ENCODE results near the gene EDN1. TPM values are rescaled to one million over a fixed set of nuclear protein-coding genes. Genes with fewer than 3 reads are reported as not detected.
A peak's percentile ranks its signal among the peaks of the same experiment; 100 is the strongest.

EDN1 gene
- total and polyA plus RNA-seq, 5 donors from 2014 or later: 1.1 TPM; not detected in 4

DNA sequence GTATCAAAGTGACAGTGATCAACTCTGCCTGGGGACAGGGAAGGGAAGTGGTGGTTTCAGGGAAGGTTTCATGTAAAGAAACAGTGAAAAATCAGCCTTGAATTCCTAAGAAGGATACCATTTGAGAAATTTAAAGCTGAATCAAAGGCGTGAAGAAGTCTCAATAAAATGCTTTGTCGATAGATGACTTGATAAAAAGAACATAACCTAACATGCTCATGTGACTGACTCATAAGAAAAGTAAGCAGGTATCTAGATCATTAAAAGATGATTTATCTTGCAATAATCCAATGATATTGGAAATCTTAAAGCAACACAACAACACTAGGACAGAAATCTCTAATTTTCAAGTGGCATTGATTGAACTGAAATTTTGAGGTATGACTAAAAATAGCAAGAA is 14.3 kb downstream of the EDN1 start:
- H3K27ac Mint-ChIP-seq: peak overlapping the region in 1 of 3 donors; percentile 8
- H3K36me3 Mint-ChIP-seq: no peaks in the 10 kb centered on the region
- Histone ChIP-seq H3K9me3 (ENCODE audit: control insufficient read depth in 2 of 2, low read length in 2 of 2) (no peaks in the 10 kb centered on the region), H3K27me3 (ENCODE audit: control insufficient read depth, insufficient read depth, low read length) (peaks cover 8% of the 10 kb centered on the region), H3K4me1 (ENCODE audit: control insufficient read depth, insufficient read depth, low read length, poor library complexity, severe bottlenecking) (no peaks in the 10 kb centered on the region), H3K27ac (ENCODE audit: insufficient read depth, low read length, poor library complexity, severe bottlenecking) (no peak overlapping the region), H3K4me3 (ENCODE audit: low read depth, low read length) (no peak overlapping the region), H3K36me3 (ENCODE audit: control insufficient read depth, insufficient read depth, low read length) (no peaks in the 10 kb centered on the region)
- H3K9me3 Mint-ChIP-seq: no peaks in the 10 kb centered on the region
- H3K4me1 Mint-ChIP-seq: no peaks in the 10 kb centered on the region
- DNase-seq: no peak
- no peak overlapping the region for H3K4me3 Mint-ChIP-seq
- peaks cover 8% of the 10 kb centered on the region for H3K27me3 Mint-ChIP-seq
- no peak for ATAC-seq (ENCODE audit: low read depth in 2 of 2)

DNA sequence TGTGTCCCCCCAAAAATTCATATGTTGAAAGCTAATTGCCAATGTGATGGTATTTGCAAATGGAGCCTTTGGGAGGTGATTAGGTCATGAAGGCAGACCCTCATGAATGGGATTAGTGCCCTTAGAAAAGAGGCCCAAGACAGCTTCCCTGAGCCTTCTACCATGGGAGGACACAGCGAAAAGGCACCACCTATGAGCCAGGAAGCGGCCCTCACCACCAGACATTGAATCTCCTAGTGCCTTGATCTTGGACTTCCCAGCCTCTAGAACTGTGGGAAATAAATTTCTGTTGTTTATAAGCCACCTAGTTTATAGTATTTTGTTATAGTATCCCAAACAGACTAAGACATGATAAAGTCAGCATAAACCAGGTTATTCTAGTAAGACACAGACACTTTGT is 18.9 kb downstream of the EDN1 start:
- no peaks in the 10 kb centered on the region for H3K36me3 ChIP-seq (ENCODE audit: control insufficient read depth, insufficient read depth, low read length)
- H3K4me1 ChIP-seq (ENCODE audit: control insufficient read depth, insufficient read depth, low read length, poor library complexity, severe bottlenecking): no peaks in the 10 kb centered on the region
- DNase-seq (no peak), ATAC-seq (ENCODE audit: low read depth in 2 of 2) (no peak)
- no peaks in the 10 kb centered on the region for H3K9me3 ChIP-seq (ENCODE audit: control insufficient read depth in 2 of 2, low read length in 2 of 2)
- Mint-ChIP-seq H3K36me3 (no peaks in the 10 kb centered on the region), H3K4me1 (no peaks in the 10 kb centered on the region), H3K9me3 (no peaks in the 10 kb centered on the region), H3K27me3 (peaks cover 4% of the 10 kb centered on the region), H3K27ac (no peak overlapping the region), H3K4me3 (no peak overlapping the region)
- peaks cover 6% of the 10 kb centered on the region for H3K27me3 ChIP-seq (ENCODE audit: control insufficient read depth, insufficient read depth, low read length)
- no peak overlapping the region for H3K27ac ChIP-seq (ENCODE audit: insufficient read depth, low read length, poor library complexity, severe bottlenecking)
- no peak overlapping the region for H3K4me3 ChIP-seq (ENCODE audit: low read depth, low read length)

DNA sequence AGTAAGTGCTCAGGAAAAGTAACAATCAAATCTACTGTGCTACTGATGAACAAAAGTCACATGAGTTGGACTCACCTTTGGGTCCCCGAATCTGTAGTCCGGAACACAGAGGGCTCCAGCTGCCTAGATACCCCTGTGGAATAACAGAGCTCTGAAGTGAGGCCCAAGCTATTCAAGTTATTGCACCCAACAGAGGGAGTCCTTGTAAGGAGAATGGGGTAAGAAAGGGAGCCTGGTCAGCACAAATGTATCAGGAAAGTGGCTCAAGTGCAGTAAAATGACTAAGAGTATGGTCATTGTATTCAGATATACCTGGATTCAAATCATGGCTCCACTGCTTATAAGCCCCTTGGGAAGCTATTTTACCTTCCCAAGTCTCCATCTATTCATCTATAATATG is 20.9 kb downstream of the EDN1 start:
- no peaks in the 10 kb centered on the region for H3K36me3 ChIP-seq (ENCODE audit: control insufficient read depth, insufficient read depth, low read length)
- H3K27me3 ChIP-seq (ENCODE audit: control insufficient read depth, insufficient read depth, low read length): peaks cover 5% of the 10 kb centered on the region
- Mint-ChIP-seq H3K4me1 (no peaks in the 10 kb centered on the region), H3K9me3 (peaks cover 0 to 5% (median 0%) of the 10 kb centered on the region in 7 donors), H3K4me3 (no peak overlapping the region), H3K27me3 (peaks cover 8% of the 10 kb centered on the region), H3K36me3 (no peaks in the 10 kb centered on the region), H3K27ac (no peak overlapping the region)
- no peaks in the 10 kb centered on the region for H3K4me1 ChIP-seq (ENCODE audit: control insufficient read depth, insufficient read depth, low read length, poor library complexity, severe bottlenecking)
- no peak for ATAC-seq (ENCODE audit: low read depth in 2 of 2)
- H3K9me3 ChIP-seq (ENCODE audit: control insufficient read depth in 2 of 2, low read length in 2 of 2): no peaks in the 10 kb centered on the region
- no peak for DNase-seq
- H3K27ac ChIP-seq (ENCODE audit: insufficient read depth, low read length, poor library complexity, severe bottlenecking): no peak overlapping the region
- no peak overlapping the region for H3K4me3 ChIP-seq (ENCODE audit: low read depth, low read length)

DNA sequence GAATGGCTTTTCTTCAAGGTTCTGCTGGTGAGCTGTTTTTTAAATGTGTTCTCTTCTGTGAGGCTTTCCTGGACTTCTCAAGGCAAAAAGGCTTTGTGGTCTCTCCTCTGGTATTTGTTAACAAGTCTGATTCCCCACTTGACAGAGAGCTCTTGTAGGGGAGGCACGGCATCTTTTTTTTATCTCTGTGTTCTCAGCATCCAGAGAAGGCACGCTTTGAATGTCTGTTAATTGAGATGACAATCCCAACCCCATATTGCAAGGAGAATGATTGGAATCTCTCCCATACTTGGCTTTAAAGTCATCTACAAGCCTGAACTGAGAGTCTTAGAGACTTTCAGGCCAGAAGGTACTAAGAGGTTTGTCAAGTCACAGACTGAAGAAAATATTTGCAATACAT is 22.6 kb downstream of the EDN1 start:
- no peak for DNase-seq
- no peak overlapping the region for H3K27ac ChIP-seq (ENCODE audit: insufficient read depth, low read length, poor library complexity, severe bottlenecking)
- H3K9me3 Mint-ChIP-seq: peaks cover 0 to 5% (median 0%) of the 10 kb centered on the region in 7 donors
- H3K27me3 Mint-ChIP-seq: peaks cover 8% of the 10 kb centered on the region
- H3K4me1 Mint-ChIP-seq: no peaks in the 10 kb centered on the region
- no peaks in the 10 kb centered on the region for H3K36me3 Mint-ChIP-seq
- H3K4me3 Mint-ChIP-seq: no peak overlapping the region
- H3K4me1 ChIP-seq (ENCODE audit: control insufficient read depth, insufficient read depth, low read length, poor library complexity, severe bottlenecking): no peaks in the 10 kb centered on the region
- H3K36me3 ChIP-seq (ENCODE audit: control insufficient read depth, insufficient read depth, low read length): no peaks in the 10 kb centered on the region
- no peaks in the 10 kb centered on the region for H3K9me3 ChIP-seq (ENCODE audit: control insufficient read depth in 2 of 2, low read length in 2 of 2)
- H3K4me3 ChIP-seq (ENCODE audit: low read depth, low read length): no peak overlapping the region
- H3K27ac Mint-ChIP-seq: no peak overlapping the region
- H3K27me3 ChIP-seq (ENCODE audit: control insufficient read depth, insufficient read depth, low read length): peaks cover 4% of the 10 kb centered on the region
- ATAC-seq (ENCODE audit: low read depth in 2 of 2): no peak

GRCh38 chr6:12313306-12313991 is 23.3 kb downstream of the EDN1 start:
- Mint-ChIP-seq H3K4me1 (no peaks in the 10 kb centered on the region), H3K36me3 (no peaks in the 10 kb centered on the region), H3K9me3 (peaks cover 0 to 5% (median 0%) of the 10 kb centered on the region in 7 donors), H3K27me3 (peaks cover 8% of the 10 kb centered on the region), H3K4me3 (no peak overlapping the region), H3K27ac (no peak overlapping the region)
- DNase-seq (no peak), ATAC-seq (ENCODE audit: low read depth in 2 of 2) (no peak)
- Histone ChIP-seq H3K4me1 (ENCODE audit: control insufficient read depth, insufficient read depth, low read length, poor library complexity, severe bottlenecking) (no peaks in the 10 kb centered on the region), H3K36me3 (ENCODE audit: control insufficient read depth, insufficient read depth, low read length) (no peaks in the 10 kb centered on the region), H3K4me3 (ENCODE audit: low read depth, low read length) (no peak overlapping the region), H3K27ac (ENCODE audit: insufficient read depth, low read length, poor library complexity, severe bottlenecking) (no peak overlapping the region), H3K9me3 (ENCODE audit: control insufficient read depth in 2 of 2, low read length in 2 of 2) (no peaks in the 10 kb centered on the region), H3K27me3 (ENCODE audit: control insufficient read depth, insufficient read depth, low read length) (peaks cover 2% of the 10 kb centered on the region)

DNA sequence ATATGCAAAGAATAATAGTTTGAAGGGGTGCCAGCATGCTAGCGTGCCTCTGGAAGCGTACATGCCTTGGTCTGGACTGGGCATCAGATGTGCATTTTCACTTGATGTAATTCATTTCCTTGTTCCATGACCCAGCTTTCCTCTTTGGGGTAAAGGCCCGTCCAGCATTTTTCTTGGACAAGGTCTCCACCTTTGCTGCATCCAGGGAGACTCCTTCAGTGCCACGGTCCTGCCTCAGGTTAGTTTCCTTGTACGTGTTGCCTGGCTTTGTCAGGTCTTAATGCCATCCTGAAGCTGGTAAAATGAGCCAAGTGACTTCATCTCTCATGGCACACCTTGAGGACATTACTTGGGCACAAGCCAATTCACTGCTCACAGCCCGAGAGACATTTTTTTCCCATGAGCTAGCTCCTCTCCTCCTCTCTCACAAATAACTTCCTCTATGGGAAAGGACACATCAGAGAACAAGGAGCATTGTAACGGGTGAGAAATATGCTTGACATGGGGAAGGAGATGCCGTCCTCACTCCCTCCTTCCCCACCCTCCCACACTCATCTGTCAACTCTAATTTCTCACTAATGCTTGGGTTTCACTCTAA is 23.9 kb downstream of the EDN1 start:
- no peak overlapping the region for H3K4me3 Mint-ChIP-seq
- DNase-seq (no peak), ATAC-seq (ENCODE audit: low read depth in 2 of 2) (no peak)
- H3K27ac Mint-ChIP-seq: no peak overlapping the region
- Histone ChIP-seq H3K27me3 (ENCODE audit: control insufficient read depth, insufficient read depth, low read length) (peaks cover 2% of the 10 kb centered on the region), H3K4me3 (ENCODE audit: low read depth, low read length) (no peak overlapping the region), H3K9me3 (ENCODE audit: control insufficient read depth in 2 of 2, low read length in 2 of 2) (peaks cover 0 to 2% of the 10 kb centered on the region in 2 experiments), H3K36me3 (ENCODE audit: control insufficient read depth, insufficient read depth, low read length) (no peaks in the 10 kb centered on the region), H3K27ac (ENCODE audit: insufficient read depth, low read length, poor library complexity, severe bottlenecking) (no peak overlapping the region), H3K4me1 (ENCODE audit: control insufficient read depth, insufficient read depth, low read length, poor library complexity, severe bottlenecking) (no peaks in the 10 kb centered on the region)
- no peaks in the 10 kb centered on the region for H3K4me1 Mint-ChIP-seq
- peaks cover 0 to 9% (median 0%) of the 10 kb centered on the region in 7 donors for H3K9me3 Mint-ChIP-seq
- H3K27me3 Mint-ChIP-seq: peaks cover 5% of the 10 kb centered on the region
- H3K36me3 Mint-ChIP-seq: no peaks in the 10 kb centered on the region

DNA sequence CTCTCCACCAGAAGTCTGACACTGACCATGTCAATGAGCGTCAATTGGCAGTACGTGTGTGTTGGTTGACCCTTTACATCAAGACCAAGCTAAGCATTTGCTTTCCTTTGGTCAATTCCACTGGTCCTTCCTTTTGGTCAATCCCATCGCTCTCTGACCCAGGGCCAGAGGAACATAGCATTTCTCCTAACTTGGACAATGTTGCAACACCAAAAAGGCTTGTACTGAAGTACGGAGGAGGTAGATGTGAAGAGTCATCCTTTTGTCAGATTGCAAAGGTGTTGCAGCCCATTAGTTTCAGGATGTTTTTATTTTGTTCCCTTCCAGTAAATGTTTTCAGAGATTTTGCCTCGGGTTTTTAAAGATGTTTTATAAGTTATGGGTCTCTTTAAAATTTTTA is 24.6 kb downstream of the EDN1 start:
- Histone ChIP-seq H3K36me3 (ENCODE audit: control insufficient read depth, insufficient read depth, low read length) (no peaks in the 10 kb centered on the region), H3K4me1 (ENCODE audit: control insufficient read depth, insufficient read depth, low read length, poor library complexity, severe bottlenecking) (no peaks in the 10 kb centered on the region), H3K4me3 (ENCODE audit: low read depth, low read length) (no peak overlapping the region), H3K9me3 (ENCODE audit: control insufficient read depth in 2 of 2, low read length in 2 of 2) (peaks cover 0 to 2% of the 10 kb centered on the region in 2 experiments), H3K27ac (ENCODE audit: insufficient read depth, low read length, poor library complexity, severe bottlenecking) (no peak overlapping the region), H3K27me3 (ENCODE audit: control insufficient read depth, insufficient read depth, low read length) (peaks cover 2% of the 10 kb centered on the region)
- Mint-ChIP-seq H3K4me1 (no peaks in the 10 kb centered on the region), H3K36me3 (no peaks in the 10 kb centered on the region), H3K27me3 (peaks cover 4% of the 10 kb centered on the region), H3K27ac (no peak overlapping the region), H3K9me3 (peaks cover 0 to 10% (median 2%) of the 10 kb centered on the region in 7 donors), H3K4me3 (no peak overlapping the region)
- DNase-seq (no peak), ATAC-seq (ENCODE audit: low read depth in 2 of 2) (no peak)

Measured in CD4-positive, CD25-positive, alpha-beta regulatory T cell (primary cell).